PC-9 (cell line): ENCODE data around the gene CFAP44. TPM values are rescaled to one million over a fixed set of nuclear protein-coding genes. Genes with fewer than 3 reads are reported as not detected.

Experiments used
- Bru-seq: library from RNA; stranded (reverse); fragments of 400-500 nt; gene quantifications from one replicate; lab custom pipeline; 2021; lab: Mats Ljungman, UMichigan
- BruChase-seq, 2 experiments: library from RNA; stranded (reverse); fragments of 400-500 nt; gene quantifications; one replicate each; lab custom pipeline; 2021; lab: Mats Ljungman, UMichigan
- BruUV-seq: library from RNA; stranded (reverse); fragments of 400-500 nt; replicated peaks from 2 replicates; lab custom pipeline; 2021; lab: Mats Ljungman, UMichigan
- CTCF ChIA-PET: fragments of 300-600 bp; sonication (Branson Sonifier 250); formaldehyde crosslinking; loops from one replicate; lab custom pipeline; 2022; ENCODE audit warnings: antibody characterized with exemption; lab: Charles Lee
- POLR2A ChIA-PET: fragments of 300-600 bp; sonication (Branson Sonifier 250); formaldehyde crosslinking; loops from one replicate; lab custom pipeline; 2022; ENCODE audit warnings: antibody characterized with exemption; ENCODE audit not compliant: unreplicated experiment; lab: Charles Lee
- DNase-seq, 2 experiments: peaks; one replicate each; pipeline versions ENCODE4 v3.0.0 to v3.0.0-alpha.2; 2015 to 2022; ENCODE audit warnings: mixed read lengths in 1 of 2
- H2AFZ ChIP-seq: fragments of 200-600 bp; sonication (generic); 2 replicates; pipeline ENCODE4 v1.8.1; 2017; ENCODE audit warnings: antibody characterized with exemption
- H3F3A ChIP-seq: fragments of 200-600 bp; sonication (generic); 2 replicates; pipeline ENCODE4 v1.8.1; 2017; ENCODE audit warnings: antibody characterized with exemption, mild to moderate bottlenecking, low read depth; ENCODE audit not compliant: insufficient read depth
- H3K27ac ChIP-seq: fragments of 200-600 bp; sonication (generic); 2 replicates; pipeline ENCODE4 v1.6.1; 2016; ENCODE audit warnings: mixed run types
- H3K27me3 ChIP-seq: fragments of 200-600 bp; sonication (generic); 2 replicates; pipeline ENCODE4 v1.6.1; 2016; ENCODE audit warnings: low read depth, mixed run types; ENCODE audit not compliant: insufficient read depth
- H3K36me3 ChIP-seq: fragments of 200-600 bp; sonication (generic); 2 replicates; pipeline ENCODE4 v1.6.1; 2016; ENCODE audit warnings: low read depth, mixed run types
- H3K4me1 ChIP-seq: fragments of 200-600 bp; sonication (generic); replicated peaks from 2 replicates; pipeline ENCODE4 v1.6.1; 2016; ENCODE audit warnings: mixed run types; ENCODE audit not compliant: insufficient read depth
- H3K4me2 ChIP-seq: fragments of 200-600 bp; sonication (generic); 2 replicates; pipeline ENCODE4 v1.6.1; 2017; ENCODE audit warnings: mixed run types
- H3K4me3 ChIP-seq: fragments of 200-600 bp; sonication (generic); 2 replicates; pipeline ENCODE4 v1.6.1; 2016; ENCODE audit warnings: mixed run types
- H3K79me2 ChIP-seq: fragments of 200-600 bp; sonication (generic); 2 replicates; pipeline ENCODE4 v1.6.1; 2017; ENCODE audit warnings: low read depth, mixed run types
- H3K9me2 ChIP-seq: fragments of 200-600 bp; sonication (generic); 2 replicates; pipeline ENCODE4 v1.8.1; 2017; ENCODE audit warnings: mild to moderate bottlenecking; ENCODE audit not compliant: insufficient read depth
- H3K9me3 ChIP-seq: fragments of 200-600 bp; sonication (generic); 2 replicates; pipeline ENCODE4 v1.8.1; 2016; ENCODE audit warnings: low read depth; ENCODE audit not compliant: insufficient read depth
- H4K20me1 ChIP-seq: fragments of 200-600 bp; sonication (generic); 2 replicates; pipeline ENCODE4 v1.8.1; 2017; ENCODE audit not compliant: insufficient read depth
- CTCF ChIP-seq: fragments of 200-600 bp; sonication (generic); conservative IDR thresholded peaks from 2 replicates; pipeline ENCODE4 v1.6.1; 2017; ENCODE audit warnings: mixed run types, antibody characterized with exemption, mild to moderate bottlenecking, moderate library complexity
- EZH2 ChIP-seq: fragments of 200-600 bp; sonication (generic); IDR thresholded peaks from 2 replicates; pipeline ENCODE4 v1.8.0; 2017; ENCODE audit warnings: antibody characterized with exemption, low read depth
- intact Hi-C: fragments of 100-400 bp; cut with micrococcal nuclease; formaldehyde crosslinking; loops from one replicate; pipeline ENCODE4 v1.10.0; 2022; ENCODE audit not compliant: unreplicated experiment
- long read RNA-seq: library from polyadenylated mRNA; stranded (forward); transcript quantifications from one replicate; pipeline ENCODE4 v2.0.0, GENCODE V29; 2022
- total RNA-seq: library from RNA; stranded (reverse); gene quantifications from 2 replicates; pipeline ENCODE4 v1.2.3, GENCODE V29; 2021

Gene CFAP44
- total RNA-seq, result 6.0 and 9.1 TPM in 2 replicates
- Bru-seq, nascent RNA, result percentile 51 among the genes with signal in this experiment
- BruChase-seq, experiment 1, labeled RNA remaining after a 2-hour chase, result percentile 49 among the genes with signal in this experiment
- BruChase-seq, experiment 2, labeled RNA remaining after a 6-hour chase, result percentile 47 among the genes with signal in this experiment
- long read RNA-seq, result 0 reads

DNA sequence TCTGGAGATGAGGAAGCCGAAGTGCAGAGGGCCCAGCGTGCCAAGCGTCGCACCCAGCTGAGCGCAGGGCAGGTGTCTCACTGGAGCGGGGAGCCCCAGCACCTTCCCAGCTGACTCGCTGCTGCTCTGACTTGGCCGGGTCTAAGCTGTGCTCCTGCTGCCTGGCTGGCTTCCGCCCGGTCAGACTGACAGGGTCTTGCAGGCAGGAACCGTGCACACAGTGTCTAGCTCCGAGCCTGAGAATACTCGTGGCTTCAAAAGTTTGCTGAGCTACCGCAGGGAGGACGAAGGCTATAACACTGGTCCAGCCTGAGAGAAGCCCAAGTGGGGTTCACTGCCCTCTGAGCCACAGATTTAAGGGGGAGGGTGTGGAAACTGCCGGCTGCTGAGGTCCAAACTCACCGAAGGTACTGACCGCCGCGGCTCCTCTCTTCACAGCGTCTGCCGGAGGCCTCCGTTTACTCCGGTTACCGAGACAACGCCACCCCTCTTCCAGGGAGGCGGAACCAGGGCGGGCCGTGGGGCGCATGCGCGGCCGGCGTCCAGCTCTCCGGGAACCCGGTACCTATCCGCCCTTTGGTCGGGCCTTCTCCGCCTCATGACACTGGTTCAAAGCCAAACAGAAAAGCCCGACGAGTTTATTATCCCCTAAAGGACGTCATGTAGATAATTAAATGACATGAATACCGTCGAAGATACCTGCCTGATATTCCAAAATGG is at the start of gene CFAP44:
TSS of gene CFAP44 (minus strand) at position 443 of the 720 bp plus-strand sequence. CDS start 7,829 bp downstream, outside the sequence.
- CTCF ChIA-PET, result no interaction called here
- H3K4me3 ChIP-seq, result no peak within 1 kb of the TSS

DNA sequence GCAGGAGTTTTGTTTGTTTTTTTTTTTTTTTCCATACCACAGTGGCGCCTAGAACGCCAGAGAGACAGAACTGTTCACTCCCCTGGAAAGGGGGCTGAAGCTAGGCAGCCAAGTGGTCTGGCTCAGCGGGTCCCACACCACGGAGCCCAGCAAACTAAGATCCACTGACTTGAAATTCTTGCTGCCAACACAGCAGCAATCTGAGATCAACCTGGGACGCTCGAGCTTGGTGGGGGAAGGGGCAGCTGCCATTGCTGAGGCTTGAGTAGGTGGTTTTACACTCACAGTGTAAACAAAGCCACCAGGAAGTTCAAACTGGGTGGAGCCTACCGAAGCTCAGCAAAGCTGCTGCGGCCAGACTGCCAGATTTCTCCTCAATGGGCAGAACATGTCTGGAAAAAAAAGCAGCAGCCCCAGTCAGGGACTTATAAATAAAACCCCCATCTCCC is 43.9 kb upstream of the CFAP44 start:
- no TSS peak for BruUV-seq
- Histone ChIP-seq H3K4me2 (no peak overlapping the region), H3K9me2 (no peaks in the 10 kb centered on the region), H3K36me3 (peaks cover 18% of the 10 kb centered on the region), H3F3A (no peaks in the 10 kb centered on the region), H3K79me2 (no peaks in the 10 kb centered on the region), H3K9me3 (no peaks in the 10 kb centered on the region), H4K20me1 (no peaks in the 10 kb centered on the region), H3K27ac (no peak overlapping the region), H3K27me3 (no peaks in the 10 kb centered on the region), H3K4me1 (no peaks in the 10 kb centered on the region), H2AFZ (no peak overlapping the region), H3K4me3 (no peak overlapping the region)
- ChIA-PET CTCF (no interaction called here), POLR2A (interaction anchor here (0.7 kb wide), 1 partner anchor 51 kb away, joined by 4 read pairs; no protein-coding TSS in a partner anchor)
- no peak for TF ChIP-seq CTCF
- no peak for TF ChIP-seq EZH2
- DNase-seq, result no peak
- intact Hi-C loops, result no loop called here

More for the DNA sequence above, at the start of gene CFAP44:
- Histone ChIP-seq H4K20me1 (no peaks in the 10 kb centered on the region), H3K27me3 (no peaks in the 10 kb centered on the region), H3K9me3 (no peaks in the 10 kb centered on the region), H3K4me2 (no peak within 1 kb of the TSS), H3K79me2 (no peaks in the 10 kb centered on the region), H3K36me3 (0 out of 2 replicates have a peak, but pooled peaks cover 4% of the 10 kb centered on the region), H3F3A (0 out of 2 replicates have a peak, but pooled peaks cover 4% of the 10 kb centered on the region), H3K4me1 (no peaks in the 10 kb centered on the region), H2AFZ (no peak within 1 kb of the TSS), H3K9me2 (no peaks in the 10 kb centered on the region), H3K27ac (no peak within 1 kb of the TSS)
- intact Hi-C loops, result no loop called here
- TF ChIP-seq CTCF, result no peak
- TF ChIP-seq EZH2, result no peak
- DNase-seq, result peak in 1 of 2 experiments; percentile 23
- POLR2A ChIA-PET, result no interaction called here
- no TSS peak for BruUV-seq

GRCh38 chr3:113468539-113468938 is 27.2 kb upstream of the CFAP44 start:
- POLR2A ChIA-PET, result interaction anchor here (0.6 kb wide), 1 partner anchor 123 kb away, joined by 7 read pairs; no protein-coding TSS in a partner anchor

More at GRCh38 chr3:113468539-113468938, 27.2 kb upstream of the CFAP44 start:
- no peaks in the 10 kb centered on the region for H3K9me3 ChIP-seq
- no peaks in the 10 kb centered on the region for H3K4me1 ChIP-seq
- no peaks in the 10 kb centered on the region for H3K79me2 ChIP-seq
- CTCF ChIA-PET, result no interaction called here
- 0 out of 2 replicates have a peak, but pooled peaks cover 16% of the 10 kb centered on the region for H3K36me3 ChIP-seq
- no peak overlapping the region for H3K27ac ChIP-seq
- no peak for TF ChIP-seq CTCF
- H3F3A ChIP-seq, result no peaks in the 10 kb centered on the region
- no peaks in the 10 kb centered on the region for H3K27me3 ChIP-seq
- no peak overlapping the region for H3K4me3 ChIP-seq
- no peak overlapping the region for H3K4me2 ChIP-seq
- DNase-seq, result no peak
- no TSS peak for BruUV-seq
- H2AFZ ChIP-seq, result no peak overlapping the region
- no peaks in the 10 kb centered on the region for H4K20me1 ChIP-seq
- H3K9me2 ChIP-seq, result no peaks in the 10 kb centered on the region
- intact Hi-C loops, result no loop called here
